A673 (cell line): ENCODE measurements around the gene KLRB1. TPM values are rescaled to one million over a fixed set of nuclear protein-coding genes. Genes with fewer than 3 reads are reported as not detected.
"Not testable (repeated sequence)": the region's sequence is repeated elsewhere in the genome, so short reads cannot be mapped to it uniquely, and the experiment has no call there.

ENCODE experiments used
- BruUV-seq: library from RNA; stranded (reverse); fragments of 400-500 nt; replicated peaks from 2 replicates; lab custom pipeline; 2021; lab: Mats Ljungman, UMichigan
- CTCF ChIA-PET: fragments of 300-600 bp; sonication (Branson Sonifier 250); formaldehyde crosslinking; loops from one replicate; lab custom pipeline; 2022; ENCODE audit warnings: antibody characterized with exemption; lab: Charles Lee
- POLR2A ChIA-PET: fragments of 300-600 bp; sonication (Branson Sonifier 250); formaldehyde crosslinking; loops from one replicate; lab custom pipeline; 2022; ENCODE audit warnings: antibody characterized with exemption; ENCODE audit not compliant: low non-redundant PET; lab: Charles Lee
- DNase-seq: peaks from one replicate; pipeline ENCODE4 v3.0.0-alpha.2; 2015; ENCODE audit warnings: low spot score
- H3K27ac ChIP-seq: fragments of 200-600 bp; sonication (generic); 2 replicates; pipeline ENCODE4 v1.5.1; 2016; ENCODE audit warnings: mixed run types, low read depth, mild to moderate bottlenecking, mixed read lengths, antibody characterized with exemption, low read length; ENCODE audit not compliant: poor library complexity, severe bottlenecking
- H3K27me3 ChIP-seq: fragments of 200-600 bp; sonication (generic); replicated peaks from 2 replicates; pipeline ENCODE4 v1.6.1; 2017; ENCODE audit warnings: mixed run types, low read depth, mild to moderate bottlenecking, mixed read lengths, antibody characterized with exemption, low read length; ENCODE audit not compliant: insufficient read depth, poor library complexity
- H3K36me3 ChIP-seq: fragments of 200-600 bp; sonication (generic); 2 replicates; pipeline ENCODE4 v1.6.1; 2016; ENCODE audit warnings: mixed run types, mild to moderate bottlenecking, mixed read lengths, antibody characterized with exemption, low read length; ENCODE audit not compliant: insufficient read depth, poor library complexity, severe bottlenecking
- H3K4me1 ChIP-seq: fragments of 200-600 bp; sonication (generic); 2 replicates; pipeline ENCODE4 v1.6.1; 2017; ENCODE audit warnings: mixed run types, mild to moderate bottlenecking, mixed read lengths, antibody characterized with exemption, low read length; ENCODE audit not compliant: insufficient read depth, poor library complexity, severe bottlenecking
- H3K4me3 ChIP-seq: fragments of 200-600 bp; sonication (generic); 2 replicates; pipeline ENCODE4 v1.5.1; 2016; ENCODE audit warnings: low read depth, mixed run types, mild to moderate bottlenecking, mixed read lengths, low read length; ENCODE audit not compliant: poor library complexity, severe bottlenecking
- H3K9me3 ChIP-seq: fragments of 200-600 bp; sonication (generic); 2 replicates; pipeline ENCODE4 v1.6.1; 2016; ENCODE audit warnings: mixed run types, low read depth, mild to moderate bottlenecking, mixed read lengths, antibody characterized with exemption, low read length; ENCODE audit not compliant: poor library complexity, severe bottlenecking
- CTCF ChIP-seq: fragments of 300-800, 200-600 bp; sonication (generic); conservative IDR thresholded peaks from 2 replicates; pipeline ENCODE4 v1.5.1; 2017; ENCODE audit warnings: low read depth, mild to moderate bottlenecking, antibody characterized with exemption, low read length, moderate library complexity, mixed read lengths
- EZH2 ChIP-seq: fragments of 200-600 bp; sonication (generic); IDR thresholded peaks from 2 replicates; pipeline ENCODE4 v1.6.1; 2017; ENCODE audit warnings: borderline replicate concordance, low read depth, mild to moderate bottlenecking, mixed read lengths, antibody characterized with exemption, low read length; ENCODE audit not compliant: poor library complexity, severe bottlenecking
- intact Hi-C: fragments of 100-400 bp; cut with micrococcal nuclease; formaldehyde crosslinking; loops from one replicate; pipeline ENCODE4 v1.10.0; 2022; ENCODE audit not compliant: unreplicated experiment
- total RNA-seq: library from RNA; stranded (reverse); gene quantifications from 2 replicates; pipeline ENCODE4 v1.2.3, GENCODE V29; 2021

The KLRB1 gene
- total RNA-seq, 1 experiment from 2014 or later, result not detected

GRCh38 chr12:9625019-9625418 is 17.3 kb upstream of the KLRB1 start:
- no peak for DNase-seq
- no TSS peak for BruUV-seq
- TF ChIP-seq CTCF (no peak), EZH2 (no peak)
- no peak overlapping the region for H3K4me3 ChIP-seq
- ChIA-PET CTCF (no interaction called here), POLR2A (no interaction called here)
- no peak overlapping the region for H3K27ac ChIP-seq
- H3K9me3 ChIP-seq, result no peaks in the 10 kb centered on the region
- intact Hi-C loops, result no loop called here
- no peaks in the 10 kb centered on the region for H3K36me3 ChIP-seq
- H3K4me1 ChIP-seq, result no peaks in the 10 kb centered on the region
- H3K27me3 ChIP-seq, result no peaks in the 10 kb centered on the region

- intact Hi-C loops, result no loop called here
- no peaks in the 10 kb centered on the region for H3K36me3 ChIP-seq
- ChIA-PET POLR2A (no interaction called here), CTCF (no interaction called here)
- no TSS peak for BruUV-seq
- no peak overlapping the region for H3K27ac ChIP-seq
- H3K4me1 ChIP-seq, result no peaks in the 10 kb centered on the region
- no peaks in the 10 kb centered on the region for H3K9me3 ChIP-seq
- DNase-seq, result no peak
- H3K27me3 ChIP-seq, result no peaks in the 10 kb centered on the region
- TF ChIP-seq EZH2 (no peak), CTCF (no peak)
- H3K4me3 ChIP-seq, result no peak overlapping the region
These were observed 11.9 kb upstream of the KLRB1 start for GRCh38 chr12:9619411-9620179.

- H3K36me3 ChIP-seq, BruUV-seq, H3K4me1 ChIP-seq, H3K9me3 ChIP-seq, H3K27me3 ChIP-seq, CTCF ChIA-PET, H3K27ac ChIP-seq, H3K4me3 ChIP-seq, DNase-seq, intact Hi-C loops, POLR2A ChIA-PET: not testable (repeated sequence)
These were observed 11.2 kb upstream of the KLRB1 start for GRCh38 chr12:9618906-9619305.

GRCh38 chr12:9617124-9617523 is 9.4 kb upstream of the KLRB1 start:
- H3K4me1 ChIP-seq, result no peaks in the 10 kb centered on the region
- POLR2A ChIA-PET, result interaction anchor here (0.7 kb wide), 1 partner anchor 980 kb away, joined by 4 read pairs; no protein-coding TSS in a partner anchor
- CTCF ChIA-PET, result no interaction called here
- intact Hi-C loops, result no loop called here
- no peaks in the 10 kb centered on the region for H3K9me3 ChIP-seq
- no peak for DNase-seq
- H3K36me3 ChIP-seq, result no peaks in the 10 kb centered on the region
- TF ChIP-seq CTCF, result no peak
- TF ChIP-seq EZH2, result no peak
- H3K27ac ChIP-seq, result no peak overlapping the region
- no peaks in the 10 kb centered on the region for H3K27me3 ChIP-seq
- no TSS peak for BruUV-seq
- no peak overlapping the region for H3K4me3 ChIP-seq
